ENCODE measurements around the gene SNX13.

- TF ChIP-seq CTCF (IDR thresholded peaks at IDR 0.05) (no peak), POLR2A (IDR thresholded peaks at IDR 0.05) (no peak)
Observed at GRCh38 chr7:17870406-17870805, 69.9 kb downstream of the SNX13 start.

Data from esophagus squamous epithelium (tissue), 4 donors.